GM18517 (cell line): ENCODE results near the gene LNX2.

ENCODE experiments used
- ATAC-seq: cut with Tn5 transposase; IDR thresholded peaks from one replicate; pipeline ENCODE4 v1.9.1; 2021; ENCODE audit warnings: mild to moderate bottlenecking, moderate library complexity; ENCODE audit not compliant: unreplicated experiment

The LNX2 gene

DNA sequence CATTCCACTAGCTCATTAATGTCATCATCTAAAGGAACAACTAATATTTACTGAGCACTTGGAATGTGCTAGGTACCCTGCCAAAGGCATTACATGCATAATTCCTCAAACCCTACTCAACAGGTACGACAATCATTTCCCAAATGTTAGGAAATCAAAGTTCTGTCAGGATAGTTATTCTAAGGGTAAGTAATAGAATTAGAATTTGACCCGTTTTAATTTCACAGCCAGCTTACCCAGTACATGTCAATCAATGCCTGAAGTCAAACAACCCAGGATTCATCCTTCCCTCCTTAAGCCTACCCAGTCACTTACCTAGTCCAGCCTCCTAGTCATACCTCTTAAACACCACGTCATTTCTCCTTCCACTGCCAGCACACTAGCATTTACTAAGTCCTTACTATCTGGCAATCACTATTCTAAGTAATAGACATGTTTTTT lies 2.4 kb downstream of the LNX2 start:
- ATAC-seq, result no peak

GRCh38 chr13:27613628-27614027 lies 6.7 kb downstream of the LNX2 start:
- no peak for ATAC-seq

DNA sequence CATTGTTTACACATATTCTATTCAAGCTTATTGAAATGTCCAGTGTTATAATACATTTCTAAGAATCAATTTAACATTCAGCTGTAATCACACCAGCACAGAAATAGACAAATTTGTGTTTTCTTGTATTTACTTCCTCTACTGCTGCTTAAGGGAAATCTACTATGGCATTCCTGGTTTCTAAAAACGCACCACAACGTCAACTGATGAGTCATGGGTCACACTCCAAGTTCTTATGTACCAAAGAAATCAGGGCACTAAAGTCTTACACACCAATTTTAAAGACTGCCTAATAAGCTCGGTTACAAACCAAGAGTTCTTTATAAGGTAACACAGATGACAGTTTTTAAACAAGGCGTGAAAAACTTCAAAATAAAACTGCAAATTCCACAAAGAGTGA lies 13.2 kb downstream of the LNX2 start:
- ATAC-seq, result no peak

DNA sequence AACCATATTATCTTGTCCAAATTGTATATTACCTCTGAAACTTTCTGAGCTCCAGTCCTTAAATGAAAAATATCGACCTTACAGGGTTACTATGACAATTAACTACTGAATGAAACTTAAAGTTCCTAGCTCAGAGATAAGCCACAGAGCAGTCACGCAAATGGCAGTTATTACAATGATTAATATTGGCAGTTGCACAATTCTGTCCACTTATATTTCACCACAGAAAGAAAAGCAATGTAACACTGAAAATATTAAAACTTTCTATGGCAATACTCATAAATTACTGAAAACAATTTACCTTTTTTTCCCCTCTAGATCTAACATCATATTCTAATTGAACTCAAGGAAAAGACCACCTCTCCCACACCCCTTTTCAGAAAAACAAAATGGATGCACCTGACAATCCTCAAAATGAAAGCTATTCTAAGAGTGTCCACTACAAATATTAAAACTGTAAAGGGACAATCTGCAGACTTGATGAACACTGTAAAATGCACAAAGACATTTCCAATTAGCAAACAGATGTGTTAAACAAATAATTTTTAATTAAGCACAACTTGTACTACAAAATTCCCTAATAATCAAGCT lies 14.6 kb downstream of the LNX2 start:
- ATAC-seq, result no peak

DNA sequence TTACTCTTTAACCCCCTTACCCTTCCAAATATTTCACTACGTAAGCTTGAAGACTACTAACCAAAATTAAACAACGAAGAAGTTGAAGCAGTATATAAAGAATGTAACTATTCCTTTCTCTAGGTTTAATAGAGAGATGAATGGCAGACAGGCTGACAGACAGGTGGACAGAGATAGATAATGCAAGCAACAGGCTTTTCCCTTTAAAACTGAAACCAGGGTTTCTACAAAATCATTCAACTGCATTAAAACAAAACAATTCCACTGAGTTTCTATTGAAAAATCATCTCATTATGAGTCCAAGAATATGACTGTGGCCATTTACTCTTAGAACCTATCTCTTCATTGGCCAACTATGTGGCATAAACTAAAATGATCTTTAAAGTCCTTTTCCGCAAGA lies 15.2 kb downstream of the LNX2 start:
- ATAC-seq, result no peak

DNA sequence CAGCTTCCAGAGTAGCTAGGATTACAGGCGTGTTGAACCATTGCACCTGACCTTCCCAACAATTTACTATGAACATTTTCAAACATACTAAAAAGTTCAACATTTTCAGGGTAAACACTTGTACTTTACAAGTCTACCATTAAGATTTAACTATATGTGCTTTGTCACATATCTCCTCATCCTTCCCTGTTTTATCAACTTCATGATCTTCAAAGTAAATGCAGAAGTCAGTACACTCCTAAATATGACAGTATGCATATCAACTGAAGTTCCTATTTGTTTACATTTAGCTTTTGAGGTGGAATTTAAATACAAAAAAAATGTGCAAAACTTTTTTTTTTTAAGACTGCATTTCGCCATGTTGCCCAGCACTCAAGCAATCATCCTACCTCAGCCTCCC lies 18.5 kb downstream of the LNX2 start:
- ATAC-seq, result no peak

DNA sequence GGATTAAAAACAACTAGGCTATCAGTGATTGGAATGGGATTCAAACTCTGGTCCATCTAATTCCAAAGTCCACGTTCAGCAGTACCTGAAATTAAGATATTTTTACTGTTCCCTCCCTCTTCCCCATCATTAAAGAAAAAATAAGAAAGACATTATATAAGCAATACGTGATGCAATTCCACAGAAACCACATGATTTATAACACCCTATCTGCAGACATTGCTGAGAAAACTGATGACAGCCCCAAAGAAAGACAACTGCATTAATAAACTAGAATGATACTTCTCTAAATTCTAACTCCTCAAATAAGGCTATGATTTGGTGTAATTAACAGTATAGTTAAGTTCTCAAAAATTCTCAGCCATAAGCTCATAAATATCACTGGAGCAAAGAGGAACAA lies 19.1 kb downstream of the LNX2 start:
- ATAC-seq, result no peak

DNA sequence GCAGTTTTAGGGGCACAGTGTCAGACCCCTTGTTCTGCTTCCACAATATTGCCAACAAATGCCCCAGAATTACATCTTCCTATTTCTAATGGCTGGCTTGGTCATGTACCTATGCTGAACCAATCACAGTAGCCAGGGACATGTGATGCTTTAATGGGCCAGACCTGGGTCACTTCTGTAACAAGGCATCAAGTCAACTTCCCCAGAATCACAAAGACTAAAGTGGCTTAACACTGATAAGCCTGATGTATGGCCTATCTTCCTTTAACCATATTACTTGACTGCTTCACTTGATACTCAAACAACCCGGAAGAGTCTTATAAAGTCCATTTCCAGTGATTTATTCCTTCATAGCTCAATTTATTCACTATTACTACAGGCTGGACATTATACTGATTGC lies 19.6 kb downstream of the LNX2 start:
- no peak for ATAC-seq

DNA sequence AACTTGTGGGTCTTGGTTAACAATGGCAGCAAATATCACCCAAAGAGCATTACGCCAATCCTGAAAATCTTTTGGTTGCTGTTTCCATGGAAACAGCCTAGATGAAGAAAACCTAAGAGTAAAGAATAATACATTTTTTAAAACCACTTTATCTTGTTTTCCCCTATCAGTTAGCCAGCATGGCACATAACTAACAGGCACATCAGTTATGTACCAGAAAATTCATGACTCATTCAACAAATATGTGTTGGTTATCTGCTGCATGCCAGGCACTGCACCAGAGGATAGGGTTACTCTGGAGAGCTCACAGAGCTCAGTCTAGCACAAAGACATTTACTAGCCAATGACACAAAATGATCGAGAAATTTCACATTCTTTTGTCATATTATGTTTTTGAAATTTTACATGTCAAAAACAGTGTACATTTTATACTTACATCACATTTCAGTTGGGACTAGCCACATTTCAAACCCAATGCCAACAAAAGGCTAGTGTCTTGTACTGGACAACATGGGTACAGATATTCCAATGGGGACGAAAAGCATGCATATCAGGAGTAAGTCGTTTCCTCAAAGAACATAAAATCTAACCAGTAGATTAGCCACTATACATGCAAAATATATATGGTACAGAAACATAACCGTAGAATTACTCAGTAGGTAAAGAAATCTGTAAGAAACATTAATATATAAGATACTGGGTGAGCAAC lies 20.3 kb downstream of the LNX2 start:
- ATAC-seq, result no peak

- ATAC-seq, result no peak
These were observed 21.2 kb downstream of the LNX2 start for GRCh38 chr13:27599096-27599495.

DNA sequence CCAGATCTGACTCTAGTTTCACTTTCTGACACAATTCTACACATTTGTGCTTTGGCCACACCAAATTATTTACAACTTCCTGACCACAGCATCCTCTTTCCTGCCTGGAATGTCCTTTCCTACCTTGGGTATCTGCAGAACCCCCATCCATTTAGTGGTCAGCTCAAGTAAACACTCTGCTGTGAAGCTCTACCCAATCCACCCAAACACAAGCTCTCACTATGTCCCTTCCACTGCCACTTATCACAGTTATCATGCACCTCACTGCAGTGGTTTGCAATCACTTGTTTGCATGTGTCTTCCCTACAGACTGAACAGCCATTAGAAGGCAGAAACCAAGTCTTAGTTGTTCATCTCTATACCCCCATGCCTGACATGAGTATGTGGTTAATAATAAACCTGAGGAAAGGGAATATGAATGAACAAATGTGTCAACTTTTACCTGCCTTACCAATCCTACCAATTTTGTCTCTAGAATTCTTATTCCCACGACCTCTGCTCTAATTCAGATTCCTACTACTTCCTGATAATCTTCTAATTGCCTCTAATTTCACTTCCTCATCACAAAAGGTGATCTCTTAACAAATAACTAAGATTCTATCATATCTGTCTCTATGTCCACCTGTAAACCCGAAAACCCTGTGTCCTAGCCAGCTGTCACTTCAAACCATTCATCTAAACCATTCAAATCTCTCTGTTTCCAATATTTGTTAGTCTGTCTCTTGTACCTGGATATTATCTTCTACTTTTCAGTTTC lies 25.1 kb downstream of the LNX2 start:
- ATAC-seq, result no peak

- ATAC-seq, result no peak
These were observed 27.1 kb downstream of the LNX2 start for GRCh38 chr13:27593267-27593666.

- no peak for ATAC-seq
These were observed 27.5 kb downstream of the LNX2 start for GRCh38 chr13:27592865-27593264.

GRCh38 chr13:27588405-27588804 lies 31.9 kb downstream of the LNX2 start:
- no peak for ATAC-seq

GRCh38 chr13:27587095-27587746 lies 33.1 kb downstream of the LNX2 start:
- no peak for ATAC-seq

DNA sequence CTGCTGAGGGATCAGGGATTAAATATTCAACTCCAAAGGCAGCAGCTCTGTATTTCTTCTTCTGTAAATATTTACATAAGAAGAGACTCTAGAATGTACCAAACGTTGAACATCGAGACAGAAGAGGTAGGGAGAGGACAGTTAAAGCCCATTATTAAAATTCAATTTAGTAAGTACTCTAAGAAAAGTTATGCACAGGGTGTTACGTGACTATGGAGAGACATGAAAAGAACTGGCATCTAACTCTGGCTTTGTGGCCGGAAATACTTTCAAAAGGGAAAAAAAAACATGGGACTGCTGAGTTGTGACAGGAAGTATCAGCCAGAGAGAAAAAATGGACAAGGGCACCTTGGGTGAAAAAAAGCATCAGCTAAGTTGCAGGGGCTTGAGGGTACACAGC lies 36.7 kb downstream of the LNX2 start:
- no peak for ATAC-seq

DNA sequence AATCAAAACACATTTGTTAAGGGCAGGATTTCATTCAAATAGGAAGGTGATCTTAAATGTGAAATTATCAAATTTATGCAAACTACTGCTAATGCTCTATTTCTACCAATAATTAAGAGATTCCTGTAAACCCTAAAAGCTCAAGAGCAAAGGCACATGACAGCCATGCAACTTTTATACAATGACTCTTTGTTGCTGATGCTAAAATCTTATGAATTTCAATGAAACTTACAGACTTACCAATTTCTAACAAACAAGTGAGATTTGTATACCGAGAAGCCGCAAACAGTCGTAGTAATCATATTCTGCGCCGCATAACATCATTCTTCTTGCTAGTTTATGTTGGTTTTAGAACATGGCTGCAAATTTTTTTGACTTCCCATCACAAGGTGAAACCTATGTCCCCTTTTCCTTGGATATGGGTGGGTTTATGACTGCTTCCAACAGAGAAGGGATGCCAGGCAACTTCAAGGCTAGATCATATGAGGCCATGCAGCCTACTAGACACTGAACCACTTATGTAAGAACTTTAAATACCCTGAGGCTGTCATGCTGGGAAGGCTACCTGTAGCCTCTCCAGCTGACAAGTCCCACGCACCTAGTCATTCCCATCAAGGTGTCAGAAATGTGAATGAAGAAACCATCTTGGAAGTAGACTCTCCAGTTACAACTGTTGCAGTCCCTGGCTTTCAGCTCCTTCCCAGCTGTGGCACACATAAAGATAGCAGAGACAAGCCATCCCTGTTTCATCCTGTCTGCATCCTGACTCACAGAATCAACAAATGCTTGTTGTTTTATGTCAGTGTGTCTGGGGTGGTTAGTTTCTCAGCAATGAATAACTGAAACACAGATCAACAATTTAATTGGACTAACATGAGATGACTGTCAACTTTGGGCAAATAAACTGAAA lies 42.0 kb downstream of the LNX2 start:
- ATAC-seq, result no peak

GRCh38 chr13:27574661-27575060 lies 45.7 kb downstream of the LNX2 start:
- no peak for ATAC-seq

- no peak for ATAC-seq
These were observed 47.1 kb downstream of the LNX2 start for GRCh38 chr13:27573265-27573664.

- ATAC-seq, result no peak
These were observed 48.0 kb downstream of the LNX2 start for GRCh38 chr13:27572234-27572901.
